ENCODE data around the gene CYB5D1.

DNA sequence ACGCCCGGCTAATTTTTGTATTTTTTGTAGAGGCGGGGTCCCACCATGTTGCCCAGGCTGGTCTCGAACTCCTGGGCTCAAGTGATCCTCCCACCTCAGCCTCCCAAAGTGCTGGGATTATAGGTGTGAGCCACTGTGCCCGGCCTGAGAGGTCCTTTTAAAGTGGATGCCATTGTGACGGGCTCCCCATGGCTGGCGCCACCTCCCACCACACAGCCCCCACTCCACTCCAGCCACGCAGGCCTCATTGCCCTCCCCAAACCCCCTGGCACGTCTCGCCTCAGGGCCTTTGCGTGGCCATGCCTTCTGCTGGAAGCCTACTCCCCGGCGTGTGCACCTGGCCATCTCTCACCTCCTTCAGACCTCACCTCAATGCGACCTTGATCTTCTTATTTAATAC lies 35.7 kb upstream of the CYB5D1 start:
- TF ChIP-seq, protein P1, sequence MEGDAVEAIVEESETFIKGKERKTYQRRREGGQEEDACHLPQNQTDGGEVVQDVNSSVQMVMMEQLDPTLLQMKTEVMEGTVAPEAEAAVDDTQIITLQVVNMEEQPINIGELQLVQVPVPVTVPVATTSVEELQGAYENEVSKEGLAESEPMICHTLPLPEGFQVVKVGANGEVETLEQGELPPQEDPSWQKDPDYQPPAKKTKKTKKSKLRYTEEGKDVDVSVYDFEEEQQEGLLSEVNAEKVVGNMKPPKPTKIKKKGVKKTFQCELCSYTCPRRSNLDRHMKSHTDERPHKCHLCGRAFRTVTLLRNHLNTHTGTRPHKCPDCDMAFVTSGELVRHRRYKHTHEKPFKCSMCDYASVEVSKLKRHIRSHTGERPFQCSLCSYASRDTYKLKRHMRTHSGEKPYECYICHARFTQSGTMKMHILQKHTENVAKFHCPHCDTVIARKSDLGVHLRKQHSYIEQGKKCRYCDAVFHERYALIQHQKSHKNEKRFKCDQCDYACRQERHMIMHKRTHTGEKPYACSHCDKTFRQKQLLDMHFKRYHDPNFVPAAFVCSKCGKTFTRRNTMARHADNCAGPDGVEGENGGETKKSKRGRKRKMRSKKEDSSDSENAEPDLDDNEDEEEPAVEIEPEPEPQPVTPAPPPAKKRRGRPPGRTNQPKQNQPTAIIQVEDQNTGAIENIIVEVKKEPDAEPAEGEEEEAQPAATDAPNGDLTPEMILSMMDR (IDR thresholded peaks at IDR 0.05): no peak
- no peak for TF ChIP-seq ZFX (IDR thresholded peaks at IDR 0.05; ENCODE audit: borderline replicate concordance)

Data from 22Rv1 (cell line).